Kidney epithelial cell (primary cell): Measurements from ENCODE around the gene LEP. TPM values are rescaled to one million over a fixed set of nuclear protein-coding genes. Genes with fewer than 3 reads are reported as not detected.

Experiments
- DNase-seq: peaks from one replicate; pipeline ENCODE4 v3.0.0-alpha.2; 2010; ENCODE audit warnings: low read depth
- H3K27me3 ChIP-seq: 2 replicates; pipeline ENCODE4 v1.6.0; 2011; ENCODE audit warnings: low read length; ENCODE audit not compliant: control insufficient read depth, insufficient read depth
- H3K36me3 ChIP-seq: 2 replicates; pipeline ENCODE4 v1.5.1; 2011; ENCODE audit warnings: low read length; ENCODE audit not compliant: control insufficient read depth, insufficient read depth
- H3K4me3 ChIP-seq: 2 replicates; pipeline ENCODE4 v1.5.1; 2011; ENCODE audit warnings: low read depth, mild to moderate bottlenecking, control low read depth, low read length
- total RNA-seq: library from RNA; depleted of rRNA; stranded (reverse); fragments of >200 nt; gene quantifications from 2 replicates; pipeline ENCODE4 v1.2.3, GENCODE V29; 2015
- TF ChIP-seq, protein P1 (sequence below): IDR thresholded peaks from 2 replicates; pipeline ENCODE4 v1.5.1; 2011; ENCODE audit warnings: mild to moderate bottlenecking, moderate library complexity, low read length, control low read depth, inconsistent platforms; ENCODE audit not compliant: insufficient read depth, poor library complexity, severe bottlenecking

LEP gene
- total RNA-seq, result not detected in 2 replicates

DNA sequence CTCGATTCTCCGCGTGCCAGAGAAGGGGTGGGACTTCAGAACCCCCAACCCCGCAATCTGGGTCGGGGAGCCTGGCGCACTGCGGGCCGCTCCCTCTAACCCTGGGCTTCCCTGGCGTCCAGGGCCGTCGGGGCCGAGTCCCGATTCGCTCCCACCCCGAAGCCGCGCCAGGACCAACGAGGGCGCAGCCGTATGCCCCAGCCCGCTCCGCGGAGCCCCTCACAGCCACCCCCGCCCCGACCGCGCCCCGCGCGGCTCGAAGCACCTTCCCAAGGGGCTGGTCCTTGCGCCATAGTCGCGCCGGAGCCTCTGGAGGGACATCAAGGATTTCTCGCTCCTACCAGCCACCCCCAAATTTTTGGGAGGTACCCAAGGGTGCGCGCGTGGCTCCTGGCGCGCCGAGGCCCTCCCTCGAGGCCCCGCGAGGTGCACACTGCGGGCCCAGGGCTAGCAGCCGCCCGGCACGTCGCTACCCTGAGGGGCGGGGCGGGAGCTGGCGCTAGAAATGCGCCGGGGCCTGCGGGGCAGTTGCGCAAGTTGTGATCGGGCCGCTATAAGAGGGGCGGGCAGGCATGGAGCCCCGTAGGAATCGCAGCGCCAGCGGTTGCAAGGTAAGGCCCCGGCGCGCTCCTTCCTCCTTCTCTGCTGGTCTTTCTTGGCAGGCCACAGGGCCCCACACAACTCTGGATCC is at the start of gene LEP:
Gene LEP (plus strand): TSS at position 583 of the 691 bp plus-strand sequence. CDS start 10,741 bp downstream, outside the sequence.
- TF ChIP-seq, protein P1, sequence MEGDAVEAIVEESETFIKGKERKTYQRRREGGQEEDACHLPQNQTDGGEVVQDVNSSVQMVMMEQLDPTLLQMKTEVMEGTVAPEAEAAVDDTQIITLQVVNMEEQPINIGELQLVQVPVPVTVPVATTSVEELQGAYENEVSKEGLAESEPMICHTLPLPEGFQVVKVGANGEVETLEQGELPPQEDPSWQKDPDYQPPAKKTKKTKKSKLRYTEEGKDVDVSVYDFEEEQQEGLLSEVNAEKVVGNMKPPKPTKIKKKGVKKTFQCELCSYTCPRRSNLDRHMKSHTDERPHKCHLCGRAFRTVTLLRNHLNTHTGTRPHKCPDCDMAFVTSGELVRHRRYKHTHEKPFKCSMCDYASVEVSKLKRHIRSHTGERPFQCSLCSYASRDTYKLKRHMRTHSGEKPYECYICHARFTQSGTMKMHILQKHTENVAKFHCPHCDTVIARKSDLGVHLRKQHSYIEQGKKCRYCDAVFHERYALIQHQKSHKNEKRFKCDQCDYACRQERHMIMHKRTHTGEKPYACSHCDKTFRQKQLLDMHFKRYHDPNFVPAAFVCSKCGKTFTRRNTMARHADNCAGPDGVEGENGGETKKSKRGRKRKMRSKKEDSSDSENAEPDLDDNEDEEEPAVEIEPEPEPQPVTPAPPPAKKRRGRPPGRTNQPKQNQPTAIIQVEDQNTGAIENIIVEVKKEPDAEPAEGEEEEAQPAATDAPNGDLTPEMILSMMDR, result no peak
- no peak for DNase-seq
- H3K36me3 ChIP-seq, result no peaks in the 10 kb centered on the region
- peaks cover 33% of the 10 kb centered on the region for H3K27me3 ChIP-seq
- H3K4me3 ChIP-seq, result no peak within 1 kb of the TSS

DNA sequence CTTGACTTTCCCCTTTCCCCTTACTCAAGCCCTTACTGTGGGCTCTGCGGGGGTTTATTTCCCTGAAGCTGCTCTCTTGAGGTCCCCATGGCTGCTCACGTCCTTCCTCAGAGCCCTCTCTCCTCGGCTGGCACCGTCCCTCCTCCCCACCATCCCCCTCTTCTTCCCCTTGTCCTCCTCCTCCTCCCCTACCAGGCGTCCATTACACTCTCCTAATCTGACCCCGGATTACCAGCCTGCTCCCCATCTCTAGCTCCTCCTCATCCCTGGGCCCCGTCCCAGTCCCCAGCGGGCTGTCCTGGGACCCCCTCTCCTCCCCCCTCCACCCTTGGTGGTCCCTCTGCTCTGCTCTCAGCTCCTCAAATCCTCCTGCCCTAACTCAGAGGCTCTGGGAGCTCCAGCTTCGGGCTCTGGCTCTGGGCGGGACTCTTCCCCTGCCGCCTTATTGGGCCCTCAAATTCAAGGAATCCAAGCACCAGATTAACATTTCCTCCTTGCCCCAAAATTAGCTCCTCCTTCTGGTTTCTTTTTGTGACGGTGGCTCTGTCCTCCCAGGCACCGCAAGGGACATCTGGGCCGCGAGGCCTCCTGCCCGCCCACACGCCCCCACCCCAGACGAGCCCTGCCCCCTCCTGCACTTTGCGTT is 48.5 kb upstream of the LEP start:
- TF ChIP-seq, protein P1, result no peak
- peaks cover 11% of the 10 kb centered on the region for H3K27me3 ChIP-seq
- DNase-seq, result no peak
- H3K36me3 ChIP-seq, result no peaks in the 10 kb centered on the region
- H3K4me3 ChIP-seq, result no peak overlapping the region

DNA sequence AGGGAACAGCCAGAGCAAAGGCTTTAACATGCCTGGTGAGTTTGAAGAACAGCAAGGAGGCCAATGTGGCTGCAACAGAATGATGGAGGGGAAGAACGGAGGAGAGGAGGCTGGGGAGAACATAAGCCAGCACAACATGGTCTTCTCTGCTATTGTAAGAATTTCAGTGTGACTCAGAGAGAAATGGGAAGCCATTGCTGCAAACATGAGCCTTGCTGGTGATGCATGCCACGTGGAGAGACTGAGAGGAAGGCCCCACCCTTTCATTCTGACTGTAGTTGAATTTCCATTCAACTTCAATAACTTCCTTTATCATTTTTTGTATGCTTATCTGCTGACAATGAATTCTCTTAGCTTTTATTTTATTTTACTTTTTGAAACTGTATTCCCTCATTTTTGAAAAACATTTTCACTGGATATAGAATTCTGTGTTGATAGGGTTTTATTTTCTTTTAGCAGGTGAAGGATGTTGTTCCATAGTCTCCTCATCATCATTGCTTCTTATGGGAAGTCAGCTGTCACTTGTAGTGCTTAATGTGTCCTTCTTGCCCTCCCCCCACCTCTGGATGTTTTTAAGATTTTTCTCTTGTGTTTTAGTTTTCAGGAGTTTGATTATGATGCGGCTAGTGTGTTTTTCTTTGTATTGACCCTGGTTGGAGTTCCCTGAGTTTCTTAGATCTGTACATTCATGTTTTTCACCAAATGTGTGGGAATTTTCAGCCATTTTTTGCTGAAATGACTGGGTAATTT is 46.4 kb upstream of the LEP start:
- TF ChIP-seq, protein P1, result no peak

DNA sequence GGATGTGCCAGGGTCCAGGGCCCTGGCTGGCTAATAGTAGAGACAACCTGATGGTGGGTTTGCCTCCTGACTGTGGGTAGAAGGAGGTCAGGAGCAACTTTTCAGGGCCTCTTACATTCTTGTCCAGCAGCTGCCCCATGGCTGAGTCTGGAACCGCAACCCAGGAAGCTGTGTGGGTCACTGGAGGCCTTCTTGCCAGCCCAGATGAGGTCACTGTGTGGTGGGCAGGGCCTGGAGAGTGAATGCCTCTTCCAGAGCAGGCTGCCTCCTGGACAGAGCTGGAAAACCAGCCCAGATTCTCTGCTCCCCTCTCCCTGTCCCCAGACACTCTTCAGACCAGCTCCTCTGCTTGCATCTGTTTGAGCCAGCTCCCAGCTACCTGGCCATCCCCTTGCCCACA is 43.5 kb upstream of the LEP start:
- Histone ChIP-seq H3K4me3 (no peak overlapping the region), H3K27me3 (peaks cover 27% of the 10 kb centered on the region), H3K36me3 (no peaks in the 10 kb centered on the region)
- no peak for DNase-seq
- TF ChIP-seq, protein P1, result no peak

More for the DNA sequence above, 46.4 kb upstream of the LEP start:
- H3K27me3 ChIP-seq, result peaks cover 9% of the 10 kb centered on the region
- no peak for DNase-seq
- no peaks in the 10 kb centered on the region for H3K36me3 ChIP-seq
- H3K4me3 ChIP-seq, result no peak overlapping the region

DNA sequence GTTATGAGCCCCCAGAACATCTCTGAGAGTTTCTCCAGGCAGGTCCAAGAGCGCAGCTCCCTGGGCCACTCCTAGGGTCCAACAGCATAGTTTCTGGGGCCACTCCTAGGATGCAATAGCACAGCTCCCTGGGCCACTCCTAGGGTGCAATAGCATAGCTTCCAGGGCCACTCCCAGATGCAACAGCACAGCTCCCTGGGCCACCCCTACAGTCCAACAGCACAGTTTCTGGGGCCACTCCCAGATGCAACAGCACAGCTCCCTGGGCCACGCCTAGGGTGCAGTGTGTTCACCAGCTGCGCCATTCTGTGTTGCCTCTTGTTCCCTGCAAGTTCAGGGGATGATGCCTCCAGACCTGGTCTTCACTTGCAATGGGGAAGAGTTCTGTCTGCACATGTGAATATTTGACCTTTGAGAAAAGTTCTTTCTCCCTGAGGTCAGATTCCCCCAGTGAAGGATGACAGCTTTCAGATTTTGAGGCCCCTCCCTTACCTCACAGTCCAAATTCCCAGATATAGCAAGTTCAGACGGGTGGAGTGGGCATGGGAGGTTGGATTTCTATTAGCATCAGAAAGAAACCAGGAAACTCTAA is 43.0 kb upstream of the LEP start:
- no peak for DNase-seq
- Histone ChIP-seq H3K27me3 (peaks cover 31% of the 10 kb centered on the region), H3K4me3 (no peak overlapping the region), H3K36me3 (no peaks in the 10 kb centered on the region)
- TF ChIP-seq, protein P1, result no peak
